NCI-H510A (cell line): ENCODE results near the gene DGKE.

Experiments
- DNase-seq: peaks from one replicate; lab custom pipeline; 2025; lab: John Stamatoyannopoulos, UW

The DGKE gene

GRCh38 chr17:56890906-56891674, 57.1 kb downstream of the DGKE start:
- no peak for DNase-seq

- no peak for DNase-seq
These were observed 57.8 kb downstream of the DGKE start for GRCh38 chr17:56891751-56892150.

- no peak for DNase-seq
These were observed 58.4 kb downstream of the DGKE start for GRCh38 chr17:56892333-56892732.

GRCh38 chr17:56893503-56893902, 59.6 kb downstream of the DGKE start:
- DNase-seq = no peak

- no peak for DNase-seq
These were observed 61.0 kb downstream of the DGKE start for GRCh38 chr17:56894859-56895455.

GRCh38 chr17:56896217-56896967, 62.4 kb downstream of the DGKE start:
- no peak for DNase-seq

GRCh38 chr17:56896968-56897359, 63.0 kb downstream of the DGKE start:
- DNase-seq = no peak

- no peak for DNase-seq
These were observed 63.9 kb downstream of the DGKE start for GRCh38 chr17:56897646-56898424.

GRCh38 chr17:56898874-56899273, 64.9 kb downstream of the DGKE start:
- no peak for DNase-seq

GRCh38 chr17:56899403-56899802, 65.5 kb downstream of the DGKE start:
- no peak for DNase-seq

- no peak for DNase-seq
These were observed 68.4 kb downstream of the DGKE start for GRCh38 chr17:56902348-56902747.

GRCh38 chr17:56903560-56903959, 69.6 kb downstream of the DGKE start:
- DNase-seq = no peak

- no peak for DNase-seq
These were observed 74.1 kb downstream of the DGKE start for GRCh38 chr17:56908001-56908542.

GRCh38 chr17:56909742-56910508, 76.0 kb downstream of the DGKE start:
- DNase-seq = no peak

GRCh38 chr17:56910509-56911235, 76.7 kb downstream of the DGKE start:
- DNase-seq = no peak

- no peak for DNase-seq
These were observed 78.4 kb downstream of the DGKE start for GRCh38 chr17:56912105-56912999.

GRCh38 chr17:56913000-56913311, 79.0 kb downstream of the DGKE start:
- DNase-seq = no peak

- peak; percentile 63 for DNase-seq
These were observed 79.5 kb downstream of the DGKE start for GRCh38 chr17:56913353-56913866.

GRCh38 chr17:56913867-56914580, 80.1 kb downstream of the DGKE start, which contains the start of gene TRIM25:
TSS of gene TRIM25 (minus strand) at chr17:56914049. CDS start at chr17:56913988, 61 bp downstream.
- peak; percentile 87 for DNase-seq
